Neural progenitor cell (in vitro differentiated cells): ENCODE results near the gene EXD3.

Experiments
- CTCF ChIP-seq: fragments of 200-600 bp; sonication (generic); IDR thresholded peaks from 2 replicates; pipeline ENCODE4 v1.5.1; 2017; ENCODE audit warnings: antibody characterized with exemption, mild to moderate bottlenecking
- EZH2phosphoT487 ChIP-seq: fragments of 200-600 bp; sonication (generic); IDR thresholded peaks from 2 replicates; pipeline ENCODE4 v1.6.1; 2017; ENCODE audit warnings: antibody characterized with exemption

DNA sequence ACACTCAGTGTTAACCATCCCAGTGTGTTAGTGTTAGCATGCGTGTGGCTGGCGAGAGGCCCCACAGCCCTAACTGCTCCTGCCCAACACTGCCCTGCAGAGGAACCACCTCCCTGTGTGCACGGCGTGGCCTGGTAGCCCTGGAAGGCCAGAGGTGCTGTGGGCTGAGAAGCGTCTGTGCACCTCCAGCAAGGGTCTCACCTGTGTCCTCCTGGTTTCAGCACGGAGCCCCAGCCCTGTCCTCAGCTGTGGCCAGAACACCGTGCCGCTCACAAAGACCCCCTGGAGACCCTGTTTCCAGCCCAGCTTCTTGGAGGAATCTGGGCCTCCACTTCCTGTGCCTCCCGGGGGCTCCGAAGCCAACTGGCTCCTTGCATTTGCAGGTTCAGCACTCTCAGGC lies 64.8 kb downstream of the EXD3 start:
- no peak for TF ChIP-seq EZH2phosphoT487
- TF ChIP-seq CTCF, result no peak
